GM18951 (cell line): ENCODE data around the gene CST5.

Experiments
- POLR2A ChIP-seq: IDR thresholded peaks from 4 replicates; pipeline ENCODE4 v1.6.1; 2011; ENCODE audit warnings: mild to moderate bottlenecking; ENCODE audit not compliant: insufficient read length, insufficient read depth; ENCODE audit errors: extremely low read depth
- in situ Hi-C: fragments of 300-500 bp; cut with MboI; formaldehyde crosslinking; loops from one replicate; pipeline ENCODE4 v1.12.0; 2022; ENCODE audit warnings: low sequenced_read_pairs, mixed read lengths, inconsistent platforms; ENCODE audit not compliant: unreplicated experiment

CST5 gene, protein sequence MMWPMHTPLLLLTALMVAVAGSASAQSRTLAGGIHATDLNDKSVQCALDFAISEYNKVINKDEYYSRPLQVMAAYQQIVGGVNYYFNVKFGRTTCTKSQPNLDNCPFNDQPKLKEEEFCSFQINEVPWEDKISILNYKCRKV

DNA sequence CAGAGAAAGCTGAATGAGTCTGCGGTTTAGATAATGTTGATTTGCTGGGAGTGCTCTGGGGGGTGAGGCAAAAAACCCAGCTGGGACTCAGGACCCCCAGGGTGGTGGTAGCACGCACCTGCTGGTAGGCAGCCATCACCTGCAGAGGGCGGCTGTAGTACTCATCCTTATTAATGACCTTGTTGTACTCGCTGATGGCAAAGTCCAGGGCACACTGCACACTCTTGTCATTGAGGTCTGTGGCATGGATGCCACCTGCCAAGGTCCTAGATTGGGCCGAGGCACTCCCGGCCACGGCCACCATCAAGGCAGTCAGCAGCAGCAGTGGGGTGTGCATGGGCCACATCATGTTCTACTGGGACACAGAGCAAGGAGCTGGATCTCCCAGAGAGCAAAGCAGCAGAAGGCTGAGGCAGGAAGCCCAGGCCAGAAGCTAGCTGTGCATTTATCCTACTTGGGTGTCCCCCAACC, at the start of gene CST5:
TSS of gene CST5 (minus strand) at position 421 of the 471 bp plus-strand sequence. CDS start at position 349, 72 bp downstream.
- no peak for TF ChIP-seq POLR2A
- in situ Hi-C loops: no loop called here

GRCh38 chr20:23928788-23929187, 49.2 kb upstream of the CST5 start:
- TF ChIP-seq POLR2A: no peak
- in situ Hi-C loops: no loop called here

GRCh38 chr20:23928353-23928752, 48.8 kb upstream of the CST5 start:
- in situ Hi-C loops: no loop called here
- no peak for TF ChIP-seq POLR2A

- TF ChIP-seq POLR2A: no peak
- in situ Hi-C loops: no loop called here
Measured at GRCh38 chr20:23926944-23927872, 47.7 kb upstream of the CST5 start.

- in situ Hi-C loops: no loop called here
- no peak for TF ChIP-seq POLR2A
Measured at GRCh38 chr20:23926526-23926880, 47.0 kb upstream of the CST5 start.

- in situ Hi-C loops: no loop called here
- no peak for TF ChIP-seq POLR2A
Measured at GRCh38 chr20:23925789-23926525, 46.4 kb upstream of the CST5 start.

DNA sequence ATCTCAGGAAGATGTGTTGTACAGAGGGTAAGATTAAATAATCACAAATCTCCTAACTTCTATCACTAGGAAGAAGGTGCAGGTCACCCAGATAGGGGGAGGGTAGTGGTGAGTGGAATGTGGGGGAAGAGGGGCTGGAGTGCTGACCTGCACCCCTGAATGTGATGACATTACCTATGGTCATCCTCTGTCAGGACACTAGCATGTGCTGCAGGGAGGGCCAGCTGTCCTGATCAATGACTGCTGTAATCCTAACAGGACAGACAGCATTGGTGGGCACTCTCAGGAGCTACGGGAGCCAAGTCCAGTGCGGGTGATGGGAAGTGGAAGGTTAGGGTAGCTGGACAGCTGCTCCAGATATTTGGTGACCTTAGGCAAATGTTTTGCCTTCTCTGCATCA, 45.2 kb upstream of the CST5 start:
- no peak for TF ChIP-seq POLR2A
- in situ Hi-C loops: no loop called here

DNA sequence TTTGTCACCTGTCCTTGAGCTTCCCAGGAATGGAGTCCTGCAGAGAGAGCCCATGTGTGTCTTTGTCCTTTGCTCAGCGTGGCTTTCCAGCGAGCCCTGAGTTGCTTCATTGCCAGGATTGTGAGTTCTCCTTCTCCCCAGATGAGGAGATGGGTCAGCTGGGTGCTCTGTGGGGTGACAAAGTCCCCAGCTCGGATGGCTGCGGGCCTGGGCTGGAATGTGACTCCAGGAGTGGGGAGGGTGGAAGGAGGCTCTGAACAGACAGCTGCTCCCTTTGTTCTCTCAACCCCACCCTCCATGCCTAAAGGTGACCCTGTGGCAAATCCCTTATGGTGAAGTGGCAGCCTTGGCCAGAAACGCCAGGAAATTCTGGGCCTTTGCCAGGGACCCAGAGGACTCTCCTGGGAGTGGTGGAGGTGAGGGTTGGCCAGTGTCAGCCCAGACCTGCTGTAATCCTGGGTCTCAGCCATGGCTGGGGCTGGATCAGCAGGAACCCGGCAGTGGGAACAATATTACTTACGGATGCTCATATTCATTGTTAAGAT, 44.4 kb upstream of the CST5 start:
- TF ChIP-seq POLR2A: no peak
- in situ Hi-C loops: no loop called here

DNA sequence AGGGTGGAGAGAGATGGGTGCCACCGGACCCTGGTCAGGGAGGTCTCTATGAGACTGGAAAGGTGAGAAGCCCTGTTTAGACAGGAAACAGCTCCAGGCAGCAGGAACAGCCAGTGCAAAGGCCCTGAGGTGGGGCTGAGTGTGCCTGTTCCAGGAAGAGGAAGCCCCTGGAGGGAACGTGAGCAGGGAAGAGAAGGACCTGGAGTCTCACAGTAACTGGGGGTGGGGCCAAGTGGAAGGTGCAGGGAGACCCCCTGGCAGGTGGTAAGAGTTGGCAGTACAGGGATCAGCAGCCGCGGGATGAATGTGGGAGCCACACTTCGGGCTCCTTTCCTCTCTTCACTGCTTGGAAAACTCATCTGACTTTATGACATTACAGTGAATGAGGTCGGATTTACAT, 43.8 kb upstream of the CST5 start:
- in situ Hi-C loops: no loop called here
- no peak for TF ChIP-seq POLR2A

- in situ Hi-C loops: no loop called here
- no peak for TF ChIP-seq POLR2A
Measured at GRCh38 chr20:23920408-23921325, 41.1 kb upstream of the CST5 start.

- TF ChIP-seq POLR2A: no peak
- in situ Hi-C loops: no loop called here
Measured at GRCh38 chr20:23918896-23919295, 39.3 kb upstream of the CST5 start.
